Gastroesophageal sphincter (tissue), 4 donors: ENCODE data around the gene PPFIBP1. TPM values are rescaled to one million over a fixed set of nuclear protein-coding genes. Genes with fewer than 3 reads are reported as not detected.
A peak's percentile ranks its signal among the peaks of the same experiment; 100 is the strongest.
"Not testable (repeated sequence)": the region's sequence is repeated elsewhere in the genome, so short reads cannot be mapped to it uniquely, and the experiment has no call there.

ENCODE experiments used
- ATAC-seq: fragments of 150-250 bp; one replicate; pipeline ENCODE4 v1.9.1; 2016; ENCODE audit warnings: mild to moderate bottlenecking, moderate library complexity
- H3K27ac ChIP-seq, 4 donors: fragments of 200-600 bp; sonication (generic) in 3 of 4; 1 replicate in 3 of 4; 2 replicates in 1 of 4; pipeline ENCODE4 v1.5.1; 2016 to 2019
- H3K27me3 ChIP-seq: fragments of 200-600 bp; sonication (generic); one replicate; pipeline ENCODE4 v1.5.1; 2019
- H3K36me3 ChIP-seq, 2 donors: fragments of 200-600 bp; sonication (generic); one replicate each; pipeline ENCODE4 v1.5.1; 2019; ENCODE audit warnings: control low read depth in 1 of 2
- H3K4me1 ChIP-seq, 3 donors: fragments of 200-600 bp; sonication (generic); 1 replicate in 2 of 3; 2 replicates in 1 of 3; pipeline ENCODE4 v1.5.1; 2016 to 2019; ENCODE audit warnings: control low read depth in 2 of 3
- H3K4me3 ChIP-seq, 2 donors: fragments of 200-600 bp; sonication (generic); one replicate each; pipeline ENCODE4 v1.5.1; 2019; ENCODE audit warnings: mild to moderate bottlenecking in 1 of 2, moderate library complexity in 1 of 2
- H3K9me3 ChIP-seq, 3 donors: fragments of 200-600 bp; sonication (generic); one replicate each; pipeline ENCODE4 v1.5.1; 2017 to 2019; ENCODE audit warnings: control low read depth in 2 of 3
- EP300 ChIP-seq: sonication (generic); formaldehyde crosslinking; IDR thresholded peaks from one replicate; pipeline ENCODE4 v1.6.1; 2017; ENCODE audit warnings: antibody characterized with exemption, mild to moderate bottlenecking
- POLR2A ChIP-seq, 2 donors: fragments of 450-650 bp; IDR thresholded peaks; one replicate each; pipeline ENCODE4 v1.6.1; 2017; ENCODE audit warnings: antibody characterized with exemption in 2 of 2, mild to moderate bottlenecking in 2 of 2, moderate library complexity in 1 of 2
- POLR2AphosphoS5 ChIP-seq: sonication (generic); formaldehyde crosslinking; IDR thresholded peaks from one replicate; pipeline ENCODE4 v1.6.1; 2017; ENCODE audit warnings: antibody characterized with exemption
- WGBS, 2 donors: methylation state at CpG; one replicate each; pipeline ENCODE4 v1.1.5; 2018; ENCODE audit warnings: low coverage in 1 of 2; 5-methylcytosine and 5-hydroxymethylcytosine counted together
- total RNA-seq, 4 donors: library from RNA; depleted of rRNA; stranded (reverse); fragments of >200 nt; gene quantifications; one replicate each; pipeline ENCODE4 v1.1.0, GENCODE V29; 2016
- TF ChIP-seq, protein P1 (sequence below), 4 experiments: fragments of 200-600 bp in 2 of 4; fragments of 450-650 bp in 2 of 4; sonication (generic) in 1 of 4; IDR thresholded peaks; one replicate each; pipeline ENCODE4 v1.5.1; 2017 to 2019; ENCODE audit warnings: antibody characterized with exemption in 4 of 4, mild to moderate bottlenecking in 2 of 4, moderate library complexity in 2 of 4

Gene PPFIBP1
- total RNA-seq, 4 donors from 2014 or later: 70.7 to 78.7 (median 72.5) TPM

GRCh38 chr12:27592548-27592947 lies 68.5 kb downstream of the PPFIBP1 start:
- no peaks in the 10 kb centered on the region for H3K36me3 ChIP-seq
- peak; percentile 64 for ATAC-seq
- no peak overlapping the region for H3K4me3 ChIP-seq
- H3K9me3 ChIP-seq: no peaks in the 10 kb centered on the region
- 30% methylated on average over 5 of the region's 5 CpGs; no CpG with 5 or more reads in 1 of the 2 donors for WGBS, 2 donors
- peaks cover 0 to 31% (median 6%) of the 10 kb centered on the region in 3 donors for H3K4me1 ChIP-seq
- peak overlapping the region in 3 of 4 donors; percentile 21 to 64 (median 44) for H3K27ac ChIP-seq
- no peaks in the 10 kb centered on the region for H3K27me3 ChIP-seq
- TF ChIP-seq, protein P1, sequence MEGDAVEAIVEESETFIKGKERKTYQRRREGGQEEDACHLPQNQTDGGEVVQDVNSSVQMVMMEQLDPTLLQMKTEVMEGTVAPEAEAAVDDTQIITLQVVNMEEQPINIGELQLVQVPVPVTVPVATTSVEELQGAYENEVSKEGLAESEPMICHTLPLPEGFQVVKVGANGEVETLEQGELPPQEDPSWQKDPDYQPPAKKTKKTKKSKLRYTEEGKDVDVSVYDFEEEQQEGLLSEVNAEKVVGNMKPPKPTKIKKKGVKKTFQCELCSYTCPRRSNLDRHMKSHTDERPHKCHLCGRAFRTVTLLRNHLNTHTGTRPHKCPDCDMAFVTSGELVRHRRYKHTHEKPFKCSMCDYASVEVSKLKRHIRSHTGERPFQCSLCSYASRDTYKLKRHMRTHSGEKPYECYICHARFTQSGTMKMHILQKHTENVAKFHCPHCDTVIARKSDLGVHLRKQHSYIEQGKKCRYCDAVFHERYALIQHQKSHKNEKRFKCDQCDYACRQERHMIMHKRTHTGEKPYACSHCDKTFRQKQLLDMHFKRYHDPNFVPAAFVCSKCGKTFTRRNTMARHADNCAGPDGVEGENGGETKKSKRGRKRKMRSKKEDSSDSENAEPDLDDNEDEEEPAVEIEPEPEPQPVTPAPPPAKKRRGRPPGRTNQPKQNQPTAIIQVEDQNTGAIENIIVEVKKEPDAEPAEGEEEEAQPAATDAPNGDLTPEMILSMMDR (IDR thresholded peaks at IDR 0.05): no peak
- peak; percentile 13 for TF ChIP-seq POLR2AphosphoS5
- no peak for TF ChIP-seq EP300
- TF ChIP-seq POLR2A (IDR thresholded peaks at IDR 0.05): no peak

GRCh38 chr12:27593266-27593665 lies 69.3 kb downstream of the PPFIBP1 start:
- Histone ChIP-seq H3K4me3 (no peak overlapping the region), H3K27ac (peak overlapping the region in 3 of 4 donors; percentile 21 to 64 (median 44)), H3K9me3 (no peaks in the 10 kb centered on the region), H3K4me1 (peaks cover 0 to 31% (median 6%) of the 10 kb centered on the region in 3 donors), H3K27me3 (no peaks in the 10 kb centered on the region), H3K36me3 (no peaks in the 10 kb centered on the region)
- ATAC-seq: peak; percentile 21
- TF ChIP-seq EP300 (no peak), POLR2AphosphoS5 (no peak), POLR2A (IDR thresholded peaks at IDR 0.05) (no peak)
- TF ChIP-seq, protein P1 (IDR thresholded peaks at IDR 0.05): no peak
- WGBS, 2 donors: 74 to 91% methylated on average over 3 to 4 of the region's 4 CpGs

DNA sequence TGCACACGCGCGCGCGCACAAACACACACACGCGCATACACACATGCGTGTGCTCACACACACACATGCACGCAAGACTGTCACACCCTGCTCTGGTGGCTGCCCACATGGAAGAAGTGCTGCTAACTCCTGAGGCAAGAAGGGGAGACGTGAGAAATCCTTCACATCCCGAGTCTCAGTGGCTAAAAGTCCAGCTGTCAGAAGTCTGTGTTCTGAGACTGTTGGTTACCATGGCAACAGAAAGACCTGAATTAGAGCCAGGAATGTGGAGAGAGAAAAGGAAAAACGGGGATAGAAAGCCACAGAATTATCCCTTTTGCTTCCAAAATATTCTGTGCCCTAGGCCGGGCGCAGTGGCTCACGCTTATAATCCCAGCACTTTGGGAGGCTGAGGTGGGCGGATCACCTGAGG lies 71.2 kb downstream of the PPFIBP1 start:
- Histone ChIP-seq H3K27me3 (no peaks in the 10 kb centered on the region), H3K4me3 (no peak overlapping the region), H3K4me1 (peaks cover 6 to 41% (median 12%) of the 10 kb centered on the region in 3 donors), H3K9me3 (no peaks in the 10 kb centered on the region), H3K27ac (peak overlapping the region in 3 of 4 donors; percentile 25 to 65 (median 60)), H3K36me3 (no peaks in the 10 kb centered on the region)
- no peak for TF ChIP-seq EP300
- TF ChIP-seq POLR2A (IDR thresholded peaks at IDR 0.05): no peak
- 38 to 70% methylated on average over 9 to 16 of the region's 16 CpGs for WGBS, 2 donors
- peak; percentile 72 for ATAC-seq

- not testable (repeated sequence) for ATAC-seq, H3K9me3 ChIP-seq, H3K36me3 ChIP-seq, H3K27me3 ChIP-seq, H3K4me3 ChIP-seq, H3K27ac ChIP-seq
- 0 to 13% methylated on average over 1 of the region's 1 CpG for WGBS, 2 donors
- peaks cover 6 to 40% (median 13%) of the 10 kb centered on the region in 3 donors for H3K4me1 ChIP-seq
These were observed 74.9 kb downstream of the PPFIBP1 start for GRCh38 chr12:27598866-27599265.

DNA sequence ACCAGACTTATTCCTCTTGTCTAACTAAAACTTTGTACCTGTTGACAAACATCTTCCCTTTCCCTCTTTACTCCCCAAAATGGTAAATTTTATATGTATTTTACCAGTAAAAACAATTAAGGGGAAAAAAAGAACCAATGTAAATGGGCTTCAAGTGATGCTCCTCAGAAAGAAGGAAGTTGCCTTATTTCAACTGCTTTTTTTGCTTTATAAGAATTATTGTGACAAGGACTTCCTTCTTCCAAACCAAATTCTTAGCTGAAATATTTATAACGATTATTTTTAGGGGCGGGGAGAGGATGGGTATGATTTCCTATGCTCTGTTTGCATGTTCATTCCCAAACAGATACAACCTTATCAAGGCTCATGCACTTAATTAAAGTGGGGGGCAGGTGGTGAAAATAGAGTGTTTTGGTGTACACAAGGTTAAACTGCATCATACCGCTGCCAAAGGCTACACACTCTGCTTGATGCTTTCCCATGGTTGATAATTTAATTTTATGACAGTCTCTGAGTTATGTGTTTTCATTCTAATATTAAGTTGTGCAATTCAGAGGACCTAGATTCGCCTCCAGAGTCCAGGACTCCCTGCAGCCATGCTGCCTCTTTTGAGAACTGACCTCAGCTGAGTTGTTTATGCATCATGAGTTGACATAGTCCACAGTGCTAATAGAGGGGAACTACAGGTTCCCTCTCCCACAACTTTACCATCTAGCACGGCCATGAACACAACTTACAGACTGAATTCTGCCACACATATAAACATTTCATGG lies 77.2 kb downstream of the PPFIBP1 start:
- peak; percentile 55 for ATAC-seq
- WGBS, 2 donors: 72 to 85% methylated on average over 4 of the region's 5 CpGs
- not testable (repeated sequence) for H3K36me3 ChIP-seq, H3K9me3 ChIP-seq, H3K4me3 ChIP-seq, H3K27me3 ChIP-seq, H3K27ac ChIP-seq
- peaks cover 6 to 27% (median 10%) of the 10 kb centered on the region in 3 donors for H3K4me1 ChIP-seq

DNA sequence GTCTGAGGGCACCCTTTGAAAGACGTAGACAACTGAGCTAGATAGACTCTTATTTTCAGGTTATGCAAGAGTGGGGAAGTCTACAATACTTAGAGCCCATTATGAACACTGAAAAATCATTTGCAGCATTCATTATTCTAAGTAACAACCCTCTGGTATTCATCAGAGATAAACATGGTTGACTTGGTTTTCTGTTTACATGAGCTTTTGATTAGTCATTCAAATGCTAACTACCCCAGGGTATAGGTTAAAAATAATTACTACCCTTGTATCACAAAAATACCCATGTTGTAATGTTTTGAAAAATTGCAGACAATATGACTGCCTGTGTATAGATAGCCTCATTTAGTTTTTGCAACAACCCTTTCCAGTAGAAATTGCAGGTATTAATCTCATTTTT lies 78.5 kb downstream of the PPFIBP1 start:
- no peak for ATAC-seq
- WGBS, 2 donors: 88 to 100% methylated on average over 1 of the region's 1 CpG
- H3K27ac ChIP-seq: no peak overlapping the region
- H3K4me3 ChIP-seq: no peak overlapping the region
- TF ChIP-seq, protein P1 (IDR thresholded peaks at IDR 0.05): no peak
- no peak for TF ChIP-seq EP300
- TF ChIP-seq POLR2A (IDR thresholded peaks at IDR 0.05): no peak
- no peak for TF ChIP-seq POLR2AphosphoS5
- no peaks in the 10 kb centered on the region for H3K27me3 ChIP-seq
- peaks cover 6 to 26% (median 10%) of the 10 kb centered on the region in 3 donors for H3K4me1 ChIP-seq
- no peaks in the 10 kb centered on the region for H3K9me3 ChIP-seq
- H3K36me3 ChIP-seq: no peaks in the 10 kb centered on the region
